Left lung (tissue), 10 donors: ENCODE measurements around the gene SLC66A1. TPM values are rescaled to one million over a fixed set of nuclear protein-coding genes. Genes with fewer than 3 reads are reported as not detected.
"Not testable (repeated sequence)": the region's sequence is repeated elsewhere in the genome, so short reads cannot be mapped to it uniquely, and the experiment has no call there.

Experiments
- ATAC-seq: fragments of 200-7000 bp; cut with Tn5 transposase; one replicate; pipeline ENCODE4 v1.9.1; 2020; ENCODE audit warnings: moderate library complexity
- DNase-seq, 4 donors: peaks; one replicate each; pipeline ENCODE4 v3.0.0-alpha.2; 2013 to 2020
- H3K27ac ChIP-seq, 2 donors: fragments of 200-600 bp; sonication (generic) in 1 of 2; one replicate each; pipeline versions ENCODE4 v1.5.0 to v1.8.0; 2020 to 2021
- H3K27me3 ChIP-seq, 2 donors: fragments of 200-600 bp; sonication (generic) in 1 of 2; one replicate each; pipeline versions ENCODE4 v1.5.0 to v1.8.0; 2020 to 2021
- H3K36me3 ChIP-seq, 2 donors: fragments of 200-600 bp; sonication (generic) in 1 of 2; one replicate each; pipeline versions ENCODE4 v1.5.0 to v1.8.0; 2020 to 2021
- H3K4me1 ChIP-seq, 2 donors: fragments of 200-600 bp; one replicate each; pipeline ENCODE4 v1.8.0; 2021
- H3K4me3 ChIP-seq, 2 donors: fragments of 200-600 bp; sonication (generic) in 1 of 2; one replicate each; pipeline versions ENCODE4 v1.5.0 to v1.8.0; 2020 to 2021; ENCODE audit warnings: mild to moderate bottlenecking in 1 of 2
- H3K9me3 ChIP-seq, 2 donors: fragments of 200-600 bp; sonication (generic) in 1 of 2; one replicate each; pipeline versions ENCODE4 v1.5.0 to v1.8.0; 2020 to 2021
- CTCF ChIP-seq, 2 donors: fragments of 200-600 bp; sonication (generic) in 1 of 2; IDR thresholded peaks; one replicate each; pipeline versions ENCODE4 v1.5.0 to v1.8.0; 2021; ENCODE audit warnings: antibody characterized with exemption in 2 of 2
- intact Hi-C, 2 donors: fragments of 100-400 bp; cut with DNase I; formaldehyde crosslinking; loops; one replicate each; pipeline versions ENCODE4 v1.11.2 to v1.14.2; 2022
- polyA plus RNA-seq, 6 donors: library from polyadenylated mRNA; unstranded; fragments of 120-200 nt; gene quantifications; one replicate each; pipeline ENCODE4 v1.2.1, GENCODE V29; 2013; ENCODE audit not compliant: insufficient read length in 6 of 6
- total RNA-seq, 2 donors: library from RNA; stranded (reverse); fragmentation: NEBNext Ultra II Directional; extraction: Animal tissue kit (Norgen Biotek cat#: 25700); gene quantifications; one replicate each; pipeline ENCODE4 v1.2.1, GENCODE V29; 2021
- donor health status: DM: no; HTN: yes; CAD: no.
- donor health status: DM: no; HTN: no; CAD: no.

The SLC66A1 gene
- total and polyA plus RNA-seq, 8 donors, result 7.9 to 21.1 (median 10.2) TPM

DNA sequence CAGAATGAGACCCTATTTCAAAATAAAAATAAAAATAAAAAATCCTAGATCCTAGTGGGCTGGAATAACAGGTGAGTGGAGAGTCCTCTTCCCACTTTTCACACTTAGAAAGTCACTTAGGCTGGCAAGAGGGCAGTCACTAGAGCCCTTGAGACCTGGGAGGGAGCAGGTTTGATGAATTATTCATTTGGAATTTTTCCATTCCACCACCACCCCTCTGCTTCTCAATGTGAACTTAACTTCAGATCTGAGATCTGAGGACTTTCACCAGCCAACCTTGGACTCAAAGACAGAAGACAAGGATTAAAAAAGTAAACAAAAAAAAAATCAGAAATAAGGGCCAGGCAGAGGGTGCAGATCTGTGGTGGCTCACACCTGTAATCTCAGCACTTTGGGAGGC, 40.1 kb upstream of the SLC66A1 start:
- ATAC-seq, result peak; percentile 64
- Histone ChIP-seq H3K36me3 (no peaks in the 10 kb centered on the region), H3K4me1 (no peaks in the 10 kb centered on the region), H3K27me3 (peaks cover 3 to 26% of the 10 kb centered on the region in 2 donors), H3K27ac (no peak overlapping the region), H3K9me3 (peaks cover 0 to 8% of the 10 kb centered on the region in 2 donors), H3K4me3 (no peak overlapping the region)
- no peak for DNase-seq
- intact Hi-C loops, result no loop called here
- no peak for TF ChIP-seq CTCF (IDR thresholded peaks at IDR 0.05)

DNA sequence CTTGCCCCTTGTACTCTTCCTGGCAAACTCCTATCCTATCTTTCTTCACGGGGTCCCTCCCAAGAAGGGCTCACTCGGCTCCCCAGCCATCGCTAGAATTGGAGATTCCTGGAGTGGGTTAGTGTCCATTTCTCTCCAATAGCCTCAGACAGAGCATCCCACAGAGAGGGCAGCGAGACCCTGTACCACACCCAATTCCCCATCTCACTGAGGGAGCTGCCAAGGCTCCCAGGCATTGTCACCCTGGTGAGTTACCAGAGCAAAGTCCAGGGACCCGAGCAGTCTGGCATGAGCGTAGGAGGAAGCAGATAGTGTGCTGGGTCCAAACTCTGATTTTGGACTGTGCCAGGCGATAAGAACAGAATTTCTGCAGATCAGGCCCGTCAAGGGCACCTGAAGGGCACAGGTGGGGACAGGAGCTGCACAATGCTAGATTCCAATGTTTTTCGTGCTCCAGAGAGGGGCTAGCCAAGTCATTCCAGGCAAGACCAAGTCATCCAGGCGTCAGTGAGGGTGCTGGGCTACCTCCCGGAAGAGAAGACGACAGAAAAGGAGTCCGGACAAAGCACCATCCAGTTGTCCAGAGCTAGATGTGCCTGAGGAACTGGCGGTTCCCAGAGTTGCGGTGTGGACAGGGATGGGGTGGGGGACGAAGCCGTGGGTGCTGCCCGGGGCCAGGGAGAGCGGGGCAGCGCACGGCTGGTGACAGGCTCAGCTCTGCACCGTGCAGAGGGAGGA, 38.9 kb upstream of the SLC66A1 start:
- Histone ChIP-seq H3K4me1 (no peaks in the 10 kb centered on the region), H3K27ac (no peak overlapping the region), H3K9me3 (peaks cover 0 to 10% of the 10 kb centered on the region in 2 donors), H3K4me3 (no peak overlapping the region), H3K27me3 (peaks cover 3 to 26% of the 10 kb centered on the region in 2 donors), H3K36me3 (no peaks in the 10 kb centered on the region)
- ATAC-seq (peak; percentile 8), DNase-seq (no peak)
- TF ChIP-seq CTCF (IDR thresholded peaks at IDR 0.05), result no peak
- intact Hi-C loops, result no loop called here

DNA sequence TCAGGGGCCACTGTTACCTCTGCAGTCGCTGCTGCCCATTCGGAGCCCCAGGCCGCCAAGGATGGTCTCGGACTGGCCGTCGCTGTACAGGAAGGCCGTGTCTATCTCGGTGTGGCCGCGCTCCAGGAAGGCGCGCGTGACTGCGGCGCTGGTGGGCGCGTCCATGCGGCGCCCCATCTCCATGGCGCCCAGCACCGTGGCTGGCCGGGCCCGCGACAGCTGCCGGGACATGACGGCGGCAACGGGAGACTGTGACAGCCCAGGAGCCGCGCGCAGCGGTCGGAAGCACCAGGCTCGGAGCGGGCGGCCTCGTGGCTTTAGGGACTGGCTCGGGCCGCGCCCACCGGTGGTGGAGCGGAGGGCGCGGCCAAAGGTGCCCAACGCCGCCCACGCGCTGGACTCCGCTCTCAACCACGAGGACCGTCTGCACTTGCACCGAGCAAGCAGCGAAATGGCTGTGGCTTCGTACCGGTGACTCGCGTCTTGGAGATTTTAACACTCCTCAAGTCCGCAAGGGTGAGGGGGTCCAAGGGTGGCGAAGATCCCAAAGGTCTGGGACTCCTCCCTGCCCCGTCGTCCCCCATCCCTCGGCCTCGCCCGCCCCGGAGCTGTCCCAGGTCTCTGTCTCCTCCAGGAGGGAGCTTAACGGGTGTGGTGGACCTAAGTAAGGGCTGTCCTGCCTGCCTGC, 38.1 kb upstream of the SLC66A1 start:
- intact Hi-C loops, DNase-seq, H3K27ac ChIP-seq, H3K4me3 ChIP-seq, H3K36me3 ChIP-seq, H3K4me1 ChIP-seq: not testable (repeated sequence)
- Histone ChIP-seq H3K9me3 (peaks cover 0 to 10% of the 10 kb centered on the region in 2 donors), H3K27me3 (peaks cover 3 to 26% of the 10 kb centered on the region in 2 donors)
- peak; percentile 77 for ATAC-seq

GRCh38 chr1:19274636-19275035, 37.5 kb upstream of the SLC66A1 start:
- peaks cover 0 to 10% of the 10 kb centered on the region in 2 donors for H3K9me3 ChIP-seq
- peaks cover 3 to 26% of the 10 kb centered on the region in 2 donors for H3K27me3 ChIP-seq
- H3K36me3 ChIP-seq, result no peaks in the 10 kb centered on the region
- ATAC-seq, result no peak
- no peak overlapping the region for H3K27ac ChIP-seq
- DNase-seq, result no peak
- intact Hi-C loops, result no loop called here
- TF ChIP-seq CTCF (IDR thresholded peaks at IDR 0.05), result no peak
- H3K4me1 ChIP-seq, result no peaks in the 10 kb centered on the region
- H3K4me3 ChIP-seq, result no peak overlapping the region

DNA sequence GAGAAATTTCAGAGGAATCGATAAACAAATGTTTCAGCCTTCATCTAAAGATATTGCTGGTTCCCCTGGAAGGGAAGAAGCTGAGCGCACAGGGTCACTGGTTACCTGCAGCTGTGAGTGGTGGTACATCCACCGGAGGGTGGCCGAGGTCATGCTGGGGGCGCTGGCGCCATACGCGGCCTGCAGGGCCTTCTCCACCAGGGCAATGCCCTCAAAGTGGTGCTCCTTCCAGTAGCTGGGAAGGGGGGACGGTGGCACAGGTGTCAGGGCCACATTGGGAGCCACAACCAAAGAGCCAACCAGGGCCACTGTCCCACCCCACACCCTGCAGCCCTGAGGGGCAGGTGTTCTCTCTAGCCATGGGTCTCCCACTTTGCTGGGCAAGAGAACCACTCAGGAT, 28.2 kb upstream of the SLC66A1 start:
- intact Hi-C loops, result no loop called here
- Histone ChIP-seq H3K27ac (no peak overlapping the region), H3K4me1 (peaks cover 0 to 3% of the 10 kb centered on the region in 2 donors), H3K4me3 (no peak overlapping the region), H3K36me3 (no peaks in the 10 kb centered on the region), H3K9me3 (no peaks in the 10 kb centered on the region), H3K27me3 (peaks cover 0 to 12% of the 10 kb centered on the region in 2 donors)
- no peak for ATAC-seq
- DNase-seq, result no peak
- TF ChIP-seq CTCF (IDR thresholded peaks at IDR 0.05), result no peak
